Keratinocyte (primary cell): ENCODE measurements around the gene NUAK2. TPM values are rescaled to one million over a fixed set of nuclear protein-coding genes. Genes with fewer than 3 reads are reported as not detected.

Source experiments
- DNase-seq: peaks from one replicate; pipeline ENCODE4 v3.0.0-alpha.2; 2011; ENCODE audit warnings: low read depth, missing footprints, low spot score
- FAIRE-seq: peaks from 2 replicates; lab custom pipeline; 2011; peaks lifted over from hg19 to GRCh38; lab: Jason Lieb, UNC
- H2AFZ ChIP-seq: 2 replicates; pipeline ENCODE4 v1.6.0; 2012; ENCODE audit warnings: low read length, control low read depth, inconsistent platforms; ENCODE audit not compliant: control insufficient read depth
- H3K27ac ChIP-seq: 2 replicates; pipeline ENCODE4 v1.5.1; 2011; ENCODE audit warnings: low read length; ENCODE audit not compliant: control insufficient read depth, insufficient read depth
- H3K27me3 ChIP-seq: 3 replicates; pipeline ENCODE4 v1.6.0; 2011; ENCODE audit warnings: low read length; ENCODE audit not compliant: control insufficient read depth, insufficient read depth; ENCODE audit errors: extremely low read depth
- H3K36me3 ChIP-seq, 2 experiments: 2 replicates in 1 of 2; 3 replicates in 1 of 2; pipeline ENCODE4 v1.5.1; 2011; ENCODE audit warnings: low read length in 2 of 2, mild to moderate bottlenecking in 1 of 2; ENCODE audit not compliant: control insufficient read depth in 2 of 2, insufficient read depth in 2 of 2; ENCODE audit errors: extremely low read depth in 1 of 2
- H3K4me1 ChIP-seq: 3 replicates; pipeline ENCODE4 v1.5.1; 2011; ENCODE audit warnings: low read length; ENCODE audit not compliant: control insufficient read depth, insufficient read depth; ENCODE audit errors: extremely low read depth
- H3K4me2 ChIP-seq: 3 replicates; pipeline ENCODE4 v1.6.0; 2011; ENCODE audit warnings: low read depth, low read length; ENCODE audit not compliant: control insufficient read depth, insufficient read depth; ENCODE audit errors: extremely low read depth
- H3K4me3 ChIP-seq, 3 experiments: fragments of 200-600 bp in 1 of 3; sonication (generic) in 1 of 3; 2 replicates in 2 of 3; 3 replicates in 1 of 3; pipeline ENCODE4 v1.5.1; 2011 to 2016; ENCODE audit warnings: low read length in 3 of 3, mild to moderate bottlenecking in 3 of 3, control low read depth in 2 of 3, inconsistent platforms in 1 of 3, low read depth in 1 of 3, mixed read lengths in 1 of 3, mixed run types in 1 of 3, moderate library complexity in 1 of 3; ENCODE audit not compliant: control insufficient read depth in 2 of 3, insufficient read depth in 2 of 3; ENCODE audit errors: extremely low read depth in 1 of 3
- H3K79me2 ChIP-seq: 2 replicates; pipeline ENCODE4 v1.6.0; 2012; ENCODE audit warnings: low read length; ENCODE audit not compliant: control insufficient read depth, insufficient read depth
- H3K9ac ChIP-seq: 3 replicates; pipeline ENCODE4 v1.6.0; 2011; ENCODE audit warnings: low read length; ENCODE audit not compliant: control insufficient read depth, insufficient read depth; ENCODE audit errors: extremely low read depth
- H3K9me1 ChIP-seq: 3 replicates; pipeline ENCODE4 v1.6.0; 2011; ENCODE audit warnings: low read length; ENCODE audit not compliant: control insufficient read depth, insufficient read depth; ENCODE audit errors: extremely low read depth
- H3K9me3 ChIP-seq: 2 replicates; pipeline ENCODE4 v1.5.1; 2012; ENCODE audit warnings: low read depth, low read length; ENCODE audit not compliant: control insufficient read depth
- H4K20me1 ChIP-seq: 3 replicates; pipeline ENCODE4 v1.6.0; 2011; ENCODE audit warnings: low read length; ENCODE audit not compliant: control insufficient read depth, insufficient read depth; ENCODE audit errors: extremely low read depth
- CTCF ChIP-seq, 3 experiments: IDR thresholded peaks in 1 of 3; conservative IDR thresholded peaks in 1 of 3; optimal IDR thresholded peaks in 1 of 3; 2 replicates in 2 of 3; 3 replicates in 1 of 3; pipeline versions ENCODE3 to v1.5.1; 2011; ENCODE audit warnings: low read length in 3 of 3, mild to moderate bottlenecking in 3 of 3, moderate library complexity in 2 of 3, control low read depth in 1 of 3, inconsistent platforms in 1 of 3; ENCODE audit not compliant: insufficient read depth in 2 of 3; ENCODE audit errors: extremely low read depth in 1 of 3
- EZH2 ChIP-seq: IDR thresholded peaks from one replicate; pipeline ENCODE4 v1.6.1; 2012; ENCODE audit warnings: inconsistent platforms, mild to moderate bottlenecking, low read length, moderate library complexity
- dilution Hi-C: fragments of 300-500 bp; cut with MboI; formaldehyde crosslinking; loops from one replicate; pipeline ENCODE4 v1.7.0; 2020; ENCODE audit warnings: low sequenced_read_pairs; ENCODE audit not compliant: extremely low pct_ligation_motif_present
- polyA plus RNA-seq, 5 experiments: library from polyadenylated mRNA; depleted of rRNA in 3 of 5; stranded (reverse) in 3 of 5; stranded (forward) in 1 of 5; unstranded in 1 of 5; fragments of >200 nt; gene quantifications; 1 replicate in 1 of 5; 2 replicates in 3 of 5; 3 replicates in 1 of 5; pipeline versions ENCODE4 v1.2.1 to v1.2.3, GENCODE V29; 2011 to 2012; ENCODE audit warnings: missing spikeins in 2 of 5, low read depth in 1 of 5, low replicate concordance in 1 of 5

NUAK2 gene
- polyA plus RNA-seq, 1 donor (not counting 4 experiments of a cell fraction or from before 2014, with no cell fraction given): 3.9 TPM

GRCh38 chr1:205304695-205305070 is 16.9 kb downstream of the NUAK2 start:
- no peak overlapping the region for H3K9ac ChIP-seq
- H3K27ac ChIP-seq: peak overlapping the region; percentile 36
- no peak overlapping the region for H2AFZ ChIP-seq
- no peaks in the 10 kb centered on the region for H3K27me3 ChIP-seq
- peak overlapping the region; percentile 31 for H3K4me2 ChIP-seq
- peaks cover 20% of the 10 kb centered on the region for H3K79me2 ChIP-seq
- H3K36me3 ChIP-seq: peaks cover 54 to 68% of the 10 kb centered on the region in 2 experiments
- H3K9me3 ChIP-seq: no peaks in the 10 kb centered on the region
- peaks cover 2% of the 10 kb centered on the region for H4K20me1 ChIP-seq
- DNase-seq (no peak), FAIRE-seq (no peak)
- no peak overlapping the region for H3K4me3 ChIP-seq
- H3K9me1 ChIP-seq: peaks cover 2% of the 10 kb centered on the region
- TF ChIP-seq EZH2 (no peak), CTCF (optimal IDR thresholded peaks at IDR 0.05 in 1 of 3, IDR thresholded peaks at IDR 0.05 in 1 of 3, conservative IDR thresholded peaks at IDR 0.05 in 1 of 3; ENCODE audit: extremely low read depth in 1 of 3, insufficient read depth in 2 of 3, low read length in 3 of 3) (no peak)
- dilution Hi-C loops: no loop called here
- H3K4me1 ChIP-seq: peaks cover 31% of the 10 kb centered on the region

- Histone ChIP-seq H3K9me1 (peaks cover 2% of the 10 kb centered on the region), H3K27me3 (no peaks in the 10 kb centered on the region), H3K4me1 (peaks cover 33% of the 10 kb centered on the region), H3K4me3 (no peak overlapping the region), H4K20me1 (peaks cover 2% of the 10 kb centered on the region), H3K79me2 (peaks cover 20% of the 10 kb centered on the region), H3K27ac (peak overlapping the region; percentile 36), H3K9me3 (no peaks in the 10 kb centered on the region), H3K4me2 (peak overlapping the region; percentile 31), H2AFZ (no peak overlapping the region), H3K36me3 (peaks cover 54 to 65% of the 10 kb centered on the region in 2 experiments), H3K9ac (no peak overlapping the region)
- TF ChIP-seq CTCF (optimal IDR thresholded peaks at IDR 0.05 in 1 of 3, IDR thresholded peaks at IDR 0.05 in 1 of 3, conservative IDR thresholded peaks at IDR 0.05 in 1 of 3; ENCODE audit: extremely low read depth in 1 of 3, insufficient read depth in 2 of 3, low read length in 3 of 3): no peak
- no peak for TF ChIP-seq EZH2
- DNase-seq: no peak
- dilution Hi-C loops: no loop called here
- FAIRE-seq: no peak
These were observed 17.4 kb downstream of the NUAK2 start for GRCh38 chr1:205304046-205304694.
